WTC11 (cell line): Measurements from ENCODE around the gene BATF2. TPM values are rescaled to one million over a fixed set of nuclear protein-coding genes. Genes with fewer than 3 reads are reported as not detected.

Experiments
- AR ChIP-seq: fragments of 250-450 bp; sonication (Bioruptor Pico); IDR thresholded peaks from 2 replicates; pipeline ENCODE4 v1.9.0; 2021; ENCODE audit warnings: mild to moderate bottlenecking
- ATF6 ChIP-seq: sonication (generic); formaldehyde crosslinking; IDR thresholded peaks from 2 replicates; pipeline ENCODE4 v1.8.1; 2023; ENCODE audit warnings: mild to moderate bottlenecking, missing genetic modification reagents
- CREM ChIP-seq: sonication (generic); formaldehyde crosslinking; IDR thresholded peaks from 2 replicates; pipeline ENCODE4 v1.8.1; 2022; ENCODE audit warnings: mild to moderate bottlenecking, missing genetic modification reagents, moderate library complexity
- ELF4 ChIP-seq: sonication (generic); formaldehyde crosslinking; IDR thresholded peaks from 2 replicates; pipeline ENCODE4 v1.8.1; 2022; ENCODE audit warnings: low read depth, mild to moderate bottlenecking, moderate library complexity, missing genetic modification reagents
- FOXJ3 ChIP-seq: sonication (generic); formaldehyde crosslinking; IDR thresholded peaks from 2 replicates; pipeline ENCODE4 v1.9.0; 2021; ENCODE audit warnings: missing genetic modification reagents, mild to moderate bottlenecking, borderline replicate concordance
- GTF2I ChIP-seq: fragments of 250-450 bp; sonication (Bioruptor Pico); conservative IDR thresholded peaks from 2 replicates; pipeline ENCODE4 v1.4.0; 2021; ENCODE audit warnings: mild to moderate bottlenecking
- HMGA2 ChIP-seq: fragments of 250-450 bp; sonication (Bioruptor Pico); IDR thresholded peaks from 2 replicates; pipeline ENCODE4 v1.4.0; 2021; ENCODE audit warnings: mild to moderate bottlenecking, moderate library complexity
- JUN ChIP-seq: sonication (generic); formaldehyde crosslinking; IDR thresholded peaks from 2 replicates; pipeline ENCODE4 v1.8.0; 2023; ENCODE audit warnings: mild to moderate bottlenecking, missing genetic modification reagents
- MAX ChIP-seq: sonication (generic); formaldehyde crosslinking; IDR thresholded peaks from 2 replicates; pipeline ENCODE4 v1.8.0; 2022; ENCODE audit warnings: mild to moderate bottlenecking, missing genetic modification reagents
- MXD4 ChIP-seq: fragments of 250-450 bp; sonication (Bioruptor Pico); IDR thresholded peaks from 2 replicates; pipeline ENCODE4 v1.8.0; 2021; ENCODE audit warnings: mild to moderate bottlenecking, moderate library complexity, borderline replicate concordance
- MYBL2 ChIP-seq: sonication (generic); formaldehyde crosslinking; IDR thresholded peaks from 2 replicates; pipeline ENCODE4 v1.8.1; 2023; ENCODE audit warnings: mild to moderate bottlenecking, moderate library complexity, missing genetic modification reagents
- NFE2L1 ChIP-seq: sonication (generic); formaldehyde crosslinking; IDR thresholded peaks from 2 replicates; pipeline ENCODE4 v1.8.1; 2023; ENCODE audit warnings: missing genetic modification reagents
- NR1H2 ChIP-seq: sonication (generic); formaldehyde crosslinking; IDR thresholded peaks from 2 replicates; pipeline ENCODE4 v1.9.0; 2021; ENCODE audit warnings: mild to moderate bottlenecking, moderate library complexity, missing genetic modification reagents
- PRRX2 ChIP-seq: fragments of 250-450 bp; sonication (Bioruptor Pico); IDR thresholded peaks from 2 replicates; pipeline ENCODE4 v1.8.0; 2021; ENCODE audit warnings: mild to moderate bottlenecking
- RORB ChIP-seq: fragments of 250-450 bp; sonication (Bioruptor Pico); IDR thresholded peaks from 2 replicates; pipeline ENCODE4 v1.9.0; 2021; ENCODE audit warnings: mild to moderate bottlenecking
- SMAD3 ChIP-seq: sonication (generic); formaldehyde crosslinking; IDR thresholded peaks from 2 replicates; pipeline ENCODE4 v1.8.0; 2022; ENCODE audit warnings: missing genetic modification reagents, mild to moderate bottlenecking, borderline replicate concordance
- STAT6 ChIP-seq: sonication (generic); formaldehyde crosslinking; conservative IDR thresholded peaks from 2 replicates; pipeline ENCODE4 v1.8.1; 2023; ENCODE audit warnings: mild to moderate bottlenecking, low read depth, missing genetic modification reagents, moderate library complexity
- TCF7 ChIP-seq: sonication (generic); formaldehyde crosslinking; IDR thresholded peaks from 2 replicates; pipeline ENCODE4 v1.8.0; 2022; ENCODE audit warnings: mild to moderate bottlenecking, low read depth, missing genetic modification reagents, moderate library complexity
- ZNF317 ChIP-seq: sonication (generic); formaldehyde crosslinking; IDR thresholded peaks from 2 replicates; pipeline ENCODE4 v1.8.1; 2023; ENCODE audit warnings: low read depth, mild to moderate bottlenecking, moderate library complexity, missing genetic modification reagents, borderline replicate concordance
- ZNF671 ChIP-seq: fragments of 250-450 bp; sonication (Bioruptor Pico); IDR thresholded peaks from 2 replicates; pipeline ENCODE4 v1.8.0; 2021; ENCODE audit warnings: mild to moderate bottlenecking
- total RNA-seq: library from RNA; stranded (reverse); gene quantifications from 3 replicates; pipeline ENCODE4 v1.2.3, GENCODE V29; 2021
- TF ChIP-seq, protein P1 (sequence below): fragments of 250-450 bp; sonication (Bioruptor Pico); IDR thresholded peaks from 2 replicates; pipeline ENCODE4 v2.1.2; 2022; ENCODE audit warnings: mild to moderate bottlenecking, moderate library complexity
- TF ChIP-seq, protein P2 (sequence below): sonication (generic); formaldehyde crosslinking; IDR thresholded peaks from 2 replicates; pipeline ENCODE4 v1.8.1; 2022; ENCODE audit warnings: mild to moderate bottlenecking, moderate library complexity, missing genetic modification reagents
- TF ChIP-seq, protein P3 (sequence below): sonication (generic); formaldehyde crosslinking; IDR thresholded peaks from 2 replicates; pipeline ENCODE4 v1.8.1; 2023; ENCODE audit warnings: mild to moderate bottlenecking, missing genetic modification reagents
- TF ChIP-seq, protein P4 (sequence below): fragments of 250-450 bp; sonication (Bioruptor Pico); IDR thresholded peaks from 2 replicates; pipeline ENCODE4 v1.9.0; 2021; ENCODE audit warnings: mild to moderate bottlenecking

BATF2 gene
- total RNA-seq, 1 experiment from 2014 or later = 1.3 TPM

GRCh38 chr11:65040847-65041622, 44.3 kb upstream of the BATF2 start, which contains the start of gene SAC3D1 (continued):
- no peak for TF ChIP-seq RORB
- TF ChIP-seq TCF7 (CRISPR knock-in tag) = no peak; the same call in 1 of the 2 replicates
- TF ChIP-seq, protein P1, sequence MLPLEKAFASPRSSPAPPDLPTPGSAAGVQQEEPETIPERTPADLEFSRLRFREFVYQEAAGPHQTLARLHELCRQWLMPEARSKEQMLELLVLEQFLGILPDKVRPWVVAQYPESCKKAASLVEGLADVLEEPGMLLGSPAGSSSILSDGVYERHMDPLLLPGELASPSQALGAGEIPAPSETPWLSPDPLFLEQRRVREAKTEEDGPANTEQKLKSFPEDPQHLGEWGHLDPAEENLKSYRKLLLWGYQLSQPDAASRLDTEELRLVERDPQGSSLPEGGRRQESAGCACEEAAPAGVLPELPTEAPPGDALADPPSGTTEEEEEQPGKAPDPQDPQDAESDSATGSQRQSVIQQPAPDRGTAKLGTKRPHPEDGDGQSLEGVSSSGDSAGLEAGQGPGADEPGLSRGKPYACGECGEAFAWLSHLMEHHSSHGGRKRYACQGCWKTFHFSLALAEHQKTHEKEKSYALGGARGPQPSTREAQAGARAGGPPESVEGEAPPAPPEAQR (CRISPR knock-in tag) = no peak
- TF ChIP-seq CREM (CRISPR knock-in tag) = no peak
- no peak for TF ChIP-seq GTF2I (CRISPR knock-in tag)
- TF ChIP-seq PRRX2 (CRISPR knock-in tag) = 0 out of 2 replicates have a peak, but pooled peaks have one; percentile 25
- TF ChIP-seq NFE2L1 = peak; percentile 31; the same call in 1 of the 2 replicates
- TF ChIP-seq MYBL2 (CRISPR knock-in tag) = peak; percentile 90; the same call in 1 of the 2 replicates
- TF ChIP-seq, protein P2, sequence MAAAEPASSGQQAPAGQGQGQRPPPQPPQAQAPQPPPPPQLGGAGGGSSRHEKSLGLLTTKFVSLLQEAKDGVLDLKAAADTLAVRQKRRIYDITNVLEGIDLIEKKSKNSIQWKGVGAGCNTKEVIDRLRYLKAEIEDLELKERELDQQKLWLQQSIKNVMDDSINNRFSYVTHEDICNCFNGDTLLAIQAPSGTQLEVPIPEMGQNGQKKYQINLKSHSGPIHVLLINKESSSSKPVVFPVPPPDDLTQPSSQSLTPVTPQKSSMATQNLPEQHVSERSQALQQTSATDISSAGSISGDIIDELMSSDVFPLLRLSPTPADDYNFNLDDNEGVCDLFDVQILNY (CRISPR knock-in tag) = peak; percentile 43
- TF ChIP-seq AR (CRISPR knock-in tag) = no peak
- TF ChIP-seq, protein P3, sequence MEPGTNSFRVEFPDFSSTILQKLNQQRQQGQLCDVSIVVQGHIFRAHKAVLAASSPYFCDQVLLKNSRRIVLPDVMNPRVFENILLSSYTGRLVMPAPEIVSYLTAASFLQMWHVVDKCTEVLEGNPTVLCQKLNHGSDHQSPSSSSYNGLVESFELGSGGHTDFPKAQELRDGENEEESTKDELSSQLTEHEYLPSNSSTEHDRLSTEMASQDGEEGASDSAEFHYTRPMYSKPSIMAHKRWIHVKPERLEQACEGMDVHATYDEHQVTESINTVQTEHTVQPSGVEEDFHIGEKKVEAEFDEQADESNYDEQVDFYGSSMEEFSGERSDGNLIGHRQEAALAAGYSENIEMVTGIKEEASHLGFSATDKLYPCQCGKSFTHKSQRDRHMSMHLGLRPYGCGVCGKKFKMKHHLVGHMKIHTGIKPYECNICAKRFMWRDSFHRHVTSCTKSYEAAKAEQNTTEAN (CRISPR knock-in tag) = no peak
- TF ChIP-seq STAT6 (CRISPR knock-in tag) = peak; percentile 93; the same call in 1 of the 2 replicates
- no peak for TF ChIP-seq SMAD3 (CRISPR knock-in tag)
- TF ChIP-seq, protein P4, sequence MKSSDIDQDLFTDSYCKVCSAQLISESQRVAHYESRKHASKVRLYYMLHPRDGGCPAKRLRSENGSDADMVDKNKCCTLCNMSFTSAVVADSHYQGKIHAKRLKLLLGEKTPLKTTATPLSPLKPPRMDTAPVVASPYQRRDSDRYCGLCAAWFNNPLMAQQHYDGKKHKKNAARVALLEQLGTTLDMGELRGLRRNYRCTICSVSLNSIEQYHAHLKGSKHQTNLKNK (CRISPR knock-in tag) = no peak
- no peak for TF ChIP-seq ATF6 (CRISPR knock-in tag)
- TF ChIP-seq JUN = peak; percentile 40; the same call in 1 of the 2 replicates
- peak; percentile 75; the same call in 1 of the 2 replicates for TF ChIP-seq MAX (CRISPR knock-in tag)
- TF ChIP-seq HMGA2 = no peak
- TF ChIP-seq ZNF671 (CRISPR knock-in tag) = no peak
- TF ChIP-seq FOXJ3 (CRISPR knock-in tag) = no peak
- TF ChIP-seq ELF4 (CRISPR knock-in tag) = no peak
- TF ChIP-seq MXD4 = no peak
- TF ChIP-seq NR1H2 = no peak
- TF ChIP-seq ZNF317 (CRISPR knock-in tag) = peak; percentile 82
